NT2/D1 (cell line): ENCODE measurements around the gene KLHL1.

Source experiments
- YY1 ChIP-seq: IDR thresholded peaks from 2 replicates; pipeline ENCODE4 v1.6.1; 2011; ENCODE audit not compliant: insufficient read length, insufficient read depth
- ZNF274 ChIP-seq: IDR thresholded peaks from 2 replicates; pipeline ENCODE4 v1.6.1; 2011; ENCODE audit warnings: mild to moderate bottlenecking, low read depth, low read length

GRCh38 chr13:69872321-69873047 is 235.8 kb downstream of the KLHL1 start:
- TF ChIP-seq YY1, result no peak
- no peak for TF ChIP-seq ZNF274
